Measurements from ENCODE around the gene NDUFAF3.

NDUFAF3 gene, protein sequence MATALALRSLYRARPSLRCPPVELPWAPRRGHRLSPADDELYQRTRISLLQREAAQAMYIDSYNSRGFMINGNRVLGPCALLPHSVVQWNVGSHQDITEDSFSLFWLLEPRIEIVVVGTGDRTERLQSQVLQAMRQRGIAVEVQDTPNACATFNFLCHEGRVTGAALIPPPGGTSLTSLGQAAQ

DNA sequence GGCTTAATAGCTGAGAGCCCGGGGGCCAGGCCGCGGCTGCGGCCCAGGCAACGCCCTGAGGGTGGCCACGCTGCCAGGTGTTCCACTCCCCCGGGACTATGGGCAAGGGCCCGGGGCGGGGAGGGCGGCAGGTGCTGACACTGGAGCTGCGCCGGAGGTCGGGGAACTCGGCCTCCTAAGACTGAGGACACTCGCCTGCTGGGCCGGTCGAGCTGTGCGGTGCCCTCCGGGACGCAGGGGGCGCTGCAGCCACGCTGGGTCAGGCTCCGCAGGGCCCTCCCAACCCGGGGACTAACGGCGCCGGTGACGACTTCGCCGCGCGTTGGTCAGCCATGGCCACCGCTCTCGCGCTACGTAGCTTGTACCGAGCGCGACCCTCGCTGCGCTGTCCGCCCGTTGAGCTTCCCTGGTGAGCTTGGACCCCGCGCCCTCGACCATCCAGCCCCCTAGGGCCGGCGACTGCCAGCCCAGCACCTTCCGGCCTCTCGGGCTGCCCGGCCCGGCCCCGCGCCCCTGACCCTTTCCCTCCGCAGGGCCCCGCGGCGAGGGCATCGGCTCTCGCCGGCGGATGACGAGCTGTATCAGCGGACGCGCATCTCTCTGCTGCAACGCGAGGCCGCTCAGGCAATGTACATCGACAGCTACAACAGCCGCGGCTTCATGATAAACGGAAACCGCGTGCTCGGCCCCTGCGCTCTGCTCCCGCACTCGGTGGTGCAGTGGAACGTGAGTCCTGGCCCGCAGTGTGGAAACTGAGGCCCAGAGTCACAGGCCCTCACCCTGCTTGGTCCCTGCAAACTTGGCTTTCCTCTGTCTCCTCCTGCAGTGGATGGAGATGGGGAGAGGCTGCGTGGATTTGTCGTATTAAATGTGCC is at the start of gene NDUFAF3:
Gene NDUFAF3, plus strand, starts transcription at position 309 of the 875 bp plus-strand sequence. Its CDS starts 24 bp downstream, at position 333.
- H3K27ac Mint-ChIP-seq: peak within 1 kb of the TSS; percentile 98
- peaks cover 30% of the 10 kb centered on the region for H3K4me1 Mint-ChIP-seq (ENCODE audit: low read depth)
- H3K4me3 Mint-ChIP-seq: peak within 1 kb of the TSS; percentile 94
- H3K9me3 Mint-ChIP-seq: no peaks in the 10 kb centered on the region
- no peaks in the 10 kb centered on the region for H3K27me3 Mint-ChIP-seq (ENCODE audit: low read depth)
- H3K36me3 Mint-ChIP-seq (ENCODE audit: low read depth): peaks cover 28% of the 10 kb centered on the region

GRCh38 chr3:48974076-48974864 is 47.7 kb upstream of the NDUFAF3 start:
- Mint-ChIP-seq H3K9me3 (no peaks in the 10 kb centered on the region), H3K4me3 (no peak overlapping the region), H3K4me1 (ENCODE audit: low read depth) (peaks cover 4% of the 10 kb centered on the region), H3K36me3 (ENCODE audit: low read depth) (peaks cover 35% of the 10 kb centered on the region), H3K27ac (no peak overlapping the region), H3K27me3 (ENCODE audit: low read depth) (no peaks in the 10 kb centered on the region)

DNA sequence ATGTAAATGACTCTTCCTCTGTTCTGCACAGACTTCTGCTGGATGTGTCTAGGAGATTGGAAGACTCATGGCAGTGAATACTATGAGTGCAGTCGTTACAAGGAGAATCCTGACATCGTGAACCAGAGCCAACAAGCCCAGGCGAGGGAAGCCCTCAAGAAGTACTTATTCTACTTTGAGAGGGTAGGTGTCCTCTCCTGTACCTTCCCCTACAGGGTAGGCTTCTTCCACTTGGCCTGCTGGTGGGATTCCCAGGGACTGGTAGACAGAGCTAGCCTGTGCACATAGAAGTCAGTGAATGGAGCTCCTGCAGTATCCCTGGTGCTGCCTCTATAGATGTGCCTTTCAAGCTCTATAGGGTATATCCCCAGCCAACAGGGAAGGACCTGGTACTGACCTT is 42.5 kb upstream of the NDUFAF3 start:
- H3K4me1 Mint-ChIP-seq (ENCODE audit: low read depth): peaks cover 2% of the 10 kb centered on the region
- H3K27me3 Mint-ChIP-seq (ENCODE audit: low read depth): no peaks in the 10 kb centered on the region
- no peak overlapping the region for H3K4me3 Mint-ChIP-seq
- H3K9me3 Mint-ChIP-seq: no peaks in the 10 kb centered on the region
- peaks cover 38% of the 10 kb centered on the region for H3K36me3 Mint-ChIP-seq (ENCODE audit: low read depth)
- H3K27ac Mint-ChIP-seq: no peak overlapping the region

- H3K9me3 Mint-ChIP-seq: no peaks in the 10 kb centered on the region
- H3K36me3 Mint-ChIP-seq (ENCODE audit: low read depth): peaks cover 33% of the 10 kb centered on the region
- no peaks in the 10 kb centered on the region for H3K27me3 Mint-ChIP-seq (ENCODE audit: low read depth)
- no peak overlapping the region for H3K4me3 Mint-ChIP-seq
- no peak overlapping the region for H3K27ac Mint-ChIP-seq
- H3K4me1 Mint-ChIP-seq (ENCODE audit: low read depth): peaks cover 2% of the 10 kb centered on the region
These were observed 41.6 kb upstream of the NDUFAF3 start for GRCh38 chr3:48980295-48980694.

- no peaks in the 10 kb centered on the region for H3K27me3 Mint-ChIP-seq (ENCODE audit: low read depth)
- no peak overlapping the region for H3K27ac Mint-ChIP-seq
- H3K4me3 Mint-ChIP-seq: no peak overlapping the region
- peaks cover 2% of the 10 kb centered on the region for H3K4me1 Mint-ChIP-seq (ENCODE audit: low read depth)
- H3K9me3 Mint-ChIP-seq: no peaks in the 10 kb centered on the region
- H3K36me3 Mint-ChIP-seq (ENCODE audit: low read depth): peaks cover 42% of the 10 kb centered on the region
These were observed 39.9 kb upstream of the NDUFAF3 start for GRCh38 chr3:48982016-48982415.

DNA sequence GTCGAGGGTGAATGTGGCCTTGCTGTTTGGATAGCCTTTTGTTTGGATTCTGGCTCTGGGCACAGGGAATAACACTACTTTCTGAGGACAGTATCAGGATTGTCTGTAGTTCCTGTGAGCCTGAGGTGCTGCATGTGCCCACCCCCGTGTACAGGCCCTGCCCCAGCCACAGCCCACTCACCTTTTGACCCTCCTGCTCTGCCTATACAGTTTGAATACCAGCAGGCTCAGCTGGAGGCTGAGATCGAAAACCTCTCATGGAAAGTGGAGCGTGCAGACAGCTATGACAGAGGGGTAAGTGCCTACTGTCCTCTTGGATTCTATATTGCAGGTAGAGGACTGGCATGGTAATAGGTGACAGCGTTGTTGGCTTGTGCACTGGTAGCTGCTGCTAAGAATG is 39.2 kb upstream of the NDUFAF3 start:
- Mint-ChIP-seq H3K27ac (no peak overlapping the region), H3K4me1 (ENCODE audit: low read depth) (peaks cover 3% of the 10 kb centered on the region), H3K4me3 (no peak overlapping the region), H3K27me3 (ENCODE audit: low read depth) (no peaks in the 10 kb centered on the region), H3K36me3 (ENCODE audit: low read depth) (peaks cover 42% of the 10 kb centered on the region), H3K9me3 (no peaks in the 10 kb centered on the region)

GRCh38 chr3:48983096-48983495 is 38.8 kb upstream of the NDUFAF3 start:
- Mint-ChIP-seq H3K27me3 (ENCODE audit: low read depth) (no peaks in the 10 kb centered on the region), H3K4me3 (no peak overlapping the region), H3K9me3 (no peaks in the 10 kb centered on the region), H3K4me1 (ENCODE audit: low read depth) (peaks cover 6% of the 10 kb centered on the region), H3K36me3 (ENCODE audit: low read depth) (peaks cover 42% of the 10 kb centered on the region), H3K27ac (no peak overlapping the region)

DNA sequence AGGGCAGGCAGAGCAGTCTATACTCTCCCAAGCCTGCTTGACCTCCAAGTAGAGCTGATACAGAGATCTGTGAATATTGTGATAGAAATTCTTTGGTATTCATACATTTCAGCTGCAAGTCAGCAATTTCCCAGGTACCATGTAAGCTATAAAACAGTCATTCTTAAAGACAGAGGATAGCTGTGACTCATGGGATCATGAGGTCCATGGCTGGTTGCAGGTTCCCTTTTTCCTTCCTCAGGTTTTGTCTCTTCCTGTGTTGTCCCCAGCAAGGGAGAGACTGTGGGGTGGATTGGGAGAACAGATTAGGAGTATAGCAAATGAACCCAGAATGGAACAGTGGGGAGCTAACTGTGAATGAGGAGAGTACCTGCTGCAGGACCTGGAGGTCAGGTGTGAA is 37.3 kb upstream of the NDUFAF3 start:
- peaks cover 35% of the 10 kb centered on the region for H3K36me3 Mint-ChIP-seq (ENCODE audit: low read depth)
- H3K4me1 Mint-ChIP-seq (ENCODE audit: low read depth): peaks cover 15% of the 10 kb centered on the region
- H3K27ac Mint-ChIP-seq: no peak overlapping the region

DNA sequence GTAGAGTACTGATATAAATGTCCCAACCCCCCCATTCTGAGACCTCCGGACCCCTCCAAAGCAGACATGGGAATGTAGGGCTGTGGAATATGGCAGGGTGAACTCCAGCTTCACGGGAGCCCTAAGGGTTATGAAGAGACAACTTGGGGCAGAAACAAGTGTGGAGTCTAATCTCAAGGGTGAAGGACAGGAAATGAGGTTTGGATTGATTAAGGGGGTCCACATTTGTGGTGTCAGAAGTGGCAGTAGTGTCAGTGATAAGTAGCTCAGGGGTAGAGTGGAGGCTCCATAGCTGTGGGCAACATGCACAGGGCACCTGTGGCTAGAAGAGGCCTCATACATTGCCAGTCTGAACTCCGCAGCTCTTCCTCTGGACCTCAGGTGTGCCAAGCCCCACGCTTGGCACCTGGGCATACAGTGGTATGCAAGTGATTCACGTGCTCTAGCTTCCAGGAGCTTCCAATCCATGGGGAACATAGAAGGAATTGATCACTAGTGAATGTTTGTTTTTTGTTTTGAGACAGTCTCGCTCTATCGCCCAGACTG is 36.0 kb upstream of the NDUFAF3 start:
- Mint-ChIP-seq H3K27ac (peak overlapping the region; percentile 32), H3K9me3 (no peaks in the 10 kb centered on the region), H3K27me3 (ENCODE audit: low read depth) (no peaks in the 10 kb centered on the region), H3K4me3 (no peak overlapping the region), H3K36me3 (ENCODE audit: low read depth) (peaks cover 33% of the 10 kb centered on the region), H3K4me1 (ENCODE audit: low read depth) (peaks cover 18% of the 10 kb centered on the region)

More for the DNA sequence above, 37.3 kb upstream of the NDUFAF3 start:
- Mint-ChIP-seq H3K9me3 (no peaks in the 10 kb centered on the region), H3K4me3 (no peak overlapping the region), H3K27me3 (ENCODE audit: low read depth) (no peaks in the 10 kb centered on the region)

DNA sequence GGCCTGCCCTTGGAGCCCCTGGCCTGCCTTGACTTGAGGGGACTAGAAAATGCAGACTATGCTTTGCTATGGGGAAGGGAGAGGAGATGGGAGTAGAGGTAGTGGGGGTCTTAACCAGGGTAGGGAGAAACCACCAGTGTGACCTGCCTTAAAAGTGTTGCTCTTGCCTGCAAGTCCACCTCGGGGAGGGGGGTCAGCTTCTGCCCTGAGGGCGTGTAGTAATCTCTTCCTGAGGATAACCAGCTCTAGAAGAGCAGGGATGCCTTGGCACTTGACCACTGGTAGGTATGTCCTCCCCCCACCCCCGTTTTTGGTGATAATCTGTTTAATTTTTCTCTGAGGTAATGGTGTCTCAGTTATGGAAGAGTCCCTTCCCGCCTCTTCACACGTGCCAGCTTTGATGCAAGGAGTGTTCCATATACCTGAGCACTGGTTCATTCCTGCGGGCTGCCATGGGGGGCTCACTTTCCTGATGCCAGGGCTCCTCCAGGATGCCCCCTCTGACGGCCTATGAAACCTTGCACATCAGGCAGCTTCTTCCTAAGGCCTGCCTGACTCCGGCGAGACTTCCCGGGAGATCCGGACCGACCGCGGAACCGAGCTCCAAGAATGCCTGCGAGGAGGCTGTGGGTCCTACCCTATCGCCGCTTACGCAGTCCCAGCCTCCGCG is 32.7 kb upstream of the NDUFAF3 start:
- Mint-ChIP-seq H3K4me1 (ENCODE audit: low read depth) (peaks cover 33% of the 10 kb centered on the region), H3K4me3 (peak overlapping the region; percentile 91), H3K27me3 (ENCODE audit: low read depth) (no peaks in the 10 kb centered on the region), H3K9me3 (no peaks in the 10 kb centered on the region), H3K36me3 (ENCODE audit: low read depth) (peaks cover 24% of the 10 kb centered on the region), H3K27ac (peak overlapping the region; percentile 83)

DNA sequence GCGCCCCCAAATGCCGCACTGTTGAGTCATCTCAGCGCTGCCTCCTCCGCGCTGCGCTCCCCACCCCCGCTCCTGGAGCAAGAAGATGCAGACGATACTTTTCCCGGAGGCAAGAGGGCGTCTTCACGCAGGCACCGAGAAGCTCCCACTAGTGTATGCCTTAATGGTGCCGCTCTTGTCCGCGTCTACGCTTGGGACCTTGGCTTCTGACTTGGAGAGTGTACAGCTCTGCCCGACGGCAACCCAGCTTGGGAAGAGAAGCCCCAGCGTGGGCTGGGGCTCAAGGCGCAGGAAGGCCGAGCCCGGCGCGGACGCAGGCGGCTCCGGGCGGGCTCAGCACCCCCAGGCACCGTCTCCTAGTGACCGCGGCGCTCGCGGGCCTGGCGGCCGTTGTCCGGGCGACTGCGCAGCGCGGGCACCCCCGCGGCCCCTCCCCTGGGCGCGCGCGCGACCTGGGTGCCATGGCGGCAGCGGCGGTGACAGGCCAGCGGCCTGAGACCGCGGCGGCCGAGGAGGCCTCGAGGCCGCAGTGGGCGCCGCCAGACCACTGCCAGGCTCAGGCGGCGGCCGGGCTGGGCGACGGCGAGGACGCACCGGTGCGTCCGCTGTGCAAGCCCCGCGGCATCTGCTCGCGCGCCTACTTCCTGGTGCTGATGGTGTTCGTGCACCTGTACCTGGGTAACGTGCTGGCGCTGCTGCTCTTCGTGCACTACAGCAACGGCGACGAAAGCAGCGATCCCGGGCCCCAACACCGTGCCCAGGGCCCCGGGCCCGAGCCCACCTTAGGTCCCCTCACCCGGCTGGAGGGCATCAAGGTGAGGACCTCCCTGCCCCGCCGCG is 31.9 kb upstream of the NDUFAF3 start, which contains the start of gene P4HTM:
Gene P4HTM, plus strand, starts transcription at position 446 of the 840 bp plus-strand sequence. Its CDS starts 16 bp downstream, at position 462.
- Mint-ChIP-seq H3K27ac (peak within 1 kb of the TSS; percentile 91), H3K4me3 (peak within 1 kb of the TSS; percentile 92), H3K36me3 (ENCODE audit: low read depth) (peaks cover 20% of the 10 kb centered on the region), H3K4me1 (ENCODE audit: low read depth) (peaks cover 37% of the 10 kb centered on the region), H3K9me3 (no peaks in the 10 kb centered on the region), H3K27me3 (ENCODE audit: low read depth) (no peaks in the 10 kb centered on the region)

DNA sequence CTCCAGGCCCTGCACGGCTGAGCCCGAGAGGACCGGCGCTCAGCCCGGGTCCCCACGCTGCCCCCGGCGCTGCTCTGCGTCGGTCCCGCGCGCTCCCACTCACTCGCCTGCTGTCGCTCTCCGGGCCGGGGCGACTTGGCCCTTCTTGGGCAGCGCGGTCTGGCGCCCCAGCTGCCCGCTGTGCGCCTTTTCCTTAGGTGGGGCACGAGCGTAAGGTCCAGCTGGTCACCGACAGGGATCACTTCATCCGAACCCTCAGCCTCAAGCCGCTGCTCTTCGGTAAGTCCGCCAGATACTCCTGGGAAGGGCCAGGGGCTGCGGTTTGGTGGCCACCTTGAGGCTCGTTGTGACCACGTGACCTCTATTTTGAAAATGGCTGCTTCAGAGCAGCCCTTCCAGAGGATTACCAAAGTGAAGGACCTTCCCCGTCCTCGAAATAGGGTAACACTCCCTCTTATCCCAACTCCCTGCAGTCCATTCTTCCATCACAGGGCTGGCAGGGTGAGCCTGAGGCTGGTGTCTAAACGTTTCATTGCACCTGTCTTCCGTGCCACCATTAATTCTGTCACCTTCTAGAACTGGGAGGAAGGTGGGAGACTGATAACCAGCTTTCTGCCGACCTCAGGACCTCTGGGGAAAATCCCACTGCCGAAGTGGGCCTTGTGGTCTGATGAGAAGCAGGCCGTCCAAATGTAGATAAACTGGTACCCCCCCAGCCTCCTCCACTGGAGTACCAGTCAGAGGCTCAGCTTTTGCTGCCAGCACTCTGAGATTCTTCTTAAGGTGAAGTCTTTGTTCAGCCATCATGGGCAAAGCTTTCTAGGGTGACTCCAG is 31.1 kb upstream of the NDUFAF3 start:
- Mint-ChIP-seq H3K9me3 (no peaks in the 10 kb centered on the region), H3K4me3 (peak overlapping the region; percentile 92), H3K27ac (peak overlapping the region; percentile 91), H3K27me3 (ENCODE audit: low read depth) (no peaks in the 10 kb centered on the region), H3K36me3 (ENCODE audit: low read depth) (peaks cover 15% of the 10 kb centered on the region), H3K4me1 (ENCODE audit: low read depth) (peaks cover 37% of the 10 kb centered on the region)

Data from T-helper 1 cell treated with Interleukin-12 subunit alpha and Interleukin-12 subunit beta and Interleukin-4 antibody, amounts not matched to agents 30 μg/mL and 1 μg/mL, for 36 hours (primary cell).